Measurements from ENCODE around the gene BST2.

- TF ChIP-seq CTCF (conservative IDR thresholded peaks at IDR 0.05; ENCODE audit: low read depth, low read length) (no peak), MAZ (IDR thresholded peaks at IDR 0.05; ENCODE audit: borderline replicate concordance, low read depth, low read length) (no peak), POLR2A (IDR thresholded peaks at IDR 0.05; ENCODE audit: low read depth, low read length) (no peak)
These were observed 40.1 kb downstream of the BST2 start for GRCh38 chr19:17365361-17365760.

Measured in IMR-90 (cell line).